Mucosa of descending colon (tissue), 3 donors: ENCODE measurements around the gene DBNDD1. TPM values are rescaled to one million over a fixed set of nuclear protein-coding genes. Genes with fewer than 3 reads are reported as not detected.

ENCODE experiments used
- ATAC-seq: fragments of 200-7000 bp; cut with Tn5 transposase; one replicate; pipeline ENCODE4 v1.9.1; 2020; ENCODE audit warnings: mild to moderate bottlenecking, moderate library complexity
- DNase-seq, 3 donors: peaks; one replicate each; pipeline ENCODE4 v3.0.0-alpha.2; 2020
- H3K36me3 ChIP-seq: fragments of 200-600 bp; one replicate; pipeline ENCODE4 v1.8.0; 2021; ENCODE audit warnings: low read depth, mild to moderate bottlenecking
- H3K4me1 ChIP-seq: fragments of 200-600 bp; one replicate; pipeline ENCODE4 v1.8.0; 2021; ENCODE audit warnings: low read depth, mild to moderate bottlenecking
- H3K4me3 ChIP-seq: fragments of 200-600 bp; one replicate; pipeline ENCODE4 v1.8.0; 2021; ENCODE audit warnings: mild to moderate bottlenecking
- H3K9me3 ChIP-seq: fragments of 200-600 bp; one replicate; pipeline ENCODE4 v1.8.0; 2021; ENCODE audit warnings: mild to moderate bottlenecking
- CTCF ChIP-seq: fragments of 200-600 bp; IDR thresholded peaks from one replicate; pipeline ENCODE4 v1.8.0; 2022; ENCODE audit warnings: antibody characterized with exemption, mild to moderate bottlenecking
- intact Hi-C, 2 donors: fragments of 100-400 bp; cut with DNase I in 1 of 2; cut with micrococcal nuclease in 1 of 2; formaldehyde crosslinking; loops; one replicate each; pipeline versions ENCODE4 v1.11.0 to v1.11.1; 2022; cut with DNase I, micrococcal nuclease
- total RNA-seq, 3 donors: library from RNA; stranded (reverse); fragmentation: NEBNext Ultra II Directional in 2 of 3; extraction: Animal tissue kit (Norgen Biotek cat#: 25700) in 2 of 3; gene quantifications; one replicate each; pipeline versions ENCODE4 v1.2.1 to v1.2.4, GENCODE V29; 2021 to 2023
- donor health status: DM: no; HTN: no; CAD: no; lungs with moderate emphysema.
- donor health status: DM: no; HTN: no; CAD: no.
- donor health status: DM: no; HTN: yes; CAD: no.

The DBNDD1 gene
- total RNA-seq, 3 donors from 2014 or later = 1.7 to 3.0 (median 2.0) TPM

DNA sequence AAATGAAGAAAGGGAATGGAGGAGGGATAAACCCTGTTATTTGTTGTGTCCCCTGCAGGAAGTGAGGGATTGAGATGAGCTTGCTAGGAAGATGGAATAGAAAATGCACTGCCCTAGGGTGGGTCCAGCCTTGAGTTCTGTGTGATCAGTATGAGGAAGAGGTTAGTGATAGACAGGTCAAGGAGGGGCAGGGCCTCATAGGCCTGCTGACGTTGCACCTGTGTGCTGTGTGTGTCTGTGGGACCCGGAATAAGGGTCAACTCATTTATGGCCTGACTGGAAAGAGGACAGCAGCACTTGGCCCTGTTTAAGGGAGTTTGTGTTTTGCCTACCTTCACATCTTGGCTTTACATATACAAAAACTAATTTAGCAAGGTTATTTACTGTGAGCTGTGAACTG is 44.4 kb downstream of the DBNDD1 start:
- Histone ChIP-seq H3K36me3 (no peaks in the 10 kb centered on the region), H3K9me3 (no peaks in the 10 kb centered on the region), H3K4me1 (peaks cover 32% of the 10 kb centered on the region), H3K4me3 (no peak overlapping the region)
- DNase-seq = peak in 1 of 3 donors; percentile 42
- no peak for TF ChIP-seq CTCF
- intact Hi-C loops = no loop called here
- peak; percentile 25 for ATAC-seq

DNA sequence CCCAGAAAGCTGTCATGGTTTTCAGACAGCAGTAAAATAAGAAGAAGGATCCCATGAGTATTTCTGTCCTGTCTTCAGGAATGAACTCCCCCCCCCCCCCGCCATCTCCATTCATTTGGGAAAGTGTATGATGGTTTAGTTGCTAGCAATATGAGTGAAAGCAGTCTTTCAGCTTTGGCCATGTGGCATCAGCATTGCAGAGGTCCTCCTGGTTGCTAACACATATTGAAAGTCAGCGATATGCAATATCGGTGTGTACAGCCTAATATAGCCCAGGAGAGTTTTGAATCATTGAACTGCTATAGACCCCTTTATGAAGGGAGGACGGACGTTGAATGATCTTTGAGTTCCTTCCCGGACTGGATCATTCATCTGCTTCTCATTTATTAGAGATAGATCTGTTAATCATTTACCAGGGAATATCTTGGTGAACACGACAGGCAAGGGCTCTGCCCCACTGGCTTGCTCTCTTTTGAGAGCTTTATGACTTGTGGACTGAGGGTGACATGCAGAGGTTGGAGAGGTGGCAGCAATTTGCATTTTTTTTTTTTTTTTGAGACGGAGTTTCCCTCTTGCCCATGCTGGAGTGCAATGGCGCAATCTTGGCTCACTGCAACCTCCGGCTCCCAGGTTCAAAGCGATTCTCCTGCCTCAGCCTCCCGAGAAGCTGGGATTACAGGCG is 45.5 kb downstream of the DBNDD1 start:
- Histone ChIP-seq H3K9me3 (no peaks in the 10 kb centered on the region), H3K4me1 (peaks cover 32% of the 10 kb centered on the region), H3K36me3 (no peaks in the 10 kb centered on the region), H3K4me3 (no peak overlapping the region)
- ATAC-seq = peak; percentile 66
- TF ChIP-seq CTCF = no peak
- DNase-seq = peak in 1 of 3 donors; percentile 36
- intact Hi-C loops = no loop called here

- intact Hi-C loops = no loop called here
- H3K36me3 ChIP-seq = no peaks in the 10 kb centered on the region
- DNase-seq = no peak
- peaks cover 32% of the 10 kb centered on the region for H3K4me1 ChIP-seq
- no peak for TF ChIP-seq CTCF
- H3K9me3 ChIP-seq = no peaks in the 10 kb centered on the region
- peak overlapping the region; percentile 87 for H3K4me3 ChIP-seq
- ATAC-seq = no peak
Measured at GRCh38 chr16:89973235-89973634, 46.0 kb downstream of the DBNDD1 start.

GRCh38 chr16:89972244-89973234 is 46.7 kb downstream of the DBNDD1 start:
- no peak for TF ChIP-seq CTCF
- Histone ChIP-seq H3K4me3 (peak overlapping the region; percentile 87), H3K36me3 (no peaks in the 10 kb centered on the region), H3K4me1 (peaks cover 32% of the 10 kb centered on the region), H3K9me3 (no peaks in the 10 kb centered on the region)
- intact Hi-C loops = no loop called here
- DNase-seq (peak; percentile 88 to 95 (median 95)), ATAC-seq (peak; percentile 93)

DNA sequence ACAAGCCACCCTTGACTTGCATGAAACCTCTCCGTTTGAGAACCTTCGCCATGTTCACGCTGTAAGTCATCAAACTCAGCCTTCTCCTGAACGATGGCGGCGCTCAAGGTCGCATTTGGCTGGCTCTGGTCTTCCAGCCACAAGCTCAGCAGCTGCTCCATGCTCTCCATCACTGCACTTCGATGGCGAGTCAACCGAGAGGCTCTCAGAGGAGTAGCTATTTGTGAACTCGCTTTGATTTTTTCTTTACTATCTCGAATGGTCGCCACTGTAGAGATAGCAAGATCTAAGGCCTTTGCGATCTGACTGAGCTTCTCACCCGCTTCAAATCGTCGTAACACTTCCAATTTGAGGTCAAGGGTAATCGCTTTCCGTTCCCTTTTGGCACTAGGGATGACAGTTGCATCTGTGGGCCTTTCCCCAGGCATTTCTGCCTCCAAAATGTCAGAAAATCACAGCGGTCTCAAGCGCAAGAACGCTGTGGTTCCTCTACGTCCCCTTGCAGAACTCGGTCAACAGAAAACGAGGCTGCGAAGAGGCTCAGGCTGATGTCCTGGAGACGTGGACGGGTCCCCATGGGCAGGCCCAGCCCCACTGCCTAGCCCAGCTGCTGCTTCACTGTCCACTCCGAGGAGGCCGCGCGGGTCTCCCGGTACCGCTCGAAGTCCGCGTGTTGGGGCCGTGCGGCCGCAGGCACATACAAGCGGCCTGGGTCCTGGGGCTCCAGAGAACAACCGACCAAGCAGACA is 47.6 kb downstream of the DBNDD1 start:
- intact Hi-C loops = no loop called here
- DNase-seq (no peak), ATAC-seq (no peak)
- Histone ChIP-seq H3K4me1 (peaks cover 32% of the 10 kb centered on the region), H3K9me3 (no peaks in the 10 kb centered on the region), H3K36me3 (no peaks in the 10 kb centered on the region), H3K4me3 (peak overlapping the region; percentile 87)
- no peak for TF ChIP-seq CTCF
